Fibroblast of skin of right quadriceps (primary cell): Measurements from ENCODE around the gene N4BP2.

Source experiments
- DNase-seq: peaks from one replicate; pipeline ENCODE4 v3.0.0-alpha.2; 2013

Gene N4BP2

DNA sequence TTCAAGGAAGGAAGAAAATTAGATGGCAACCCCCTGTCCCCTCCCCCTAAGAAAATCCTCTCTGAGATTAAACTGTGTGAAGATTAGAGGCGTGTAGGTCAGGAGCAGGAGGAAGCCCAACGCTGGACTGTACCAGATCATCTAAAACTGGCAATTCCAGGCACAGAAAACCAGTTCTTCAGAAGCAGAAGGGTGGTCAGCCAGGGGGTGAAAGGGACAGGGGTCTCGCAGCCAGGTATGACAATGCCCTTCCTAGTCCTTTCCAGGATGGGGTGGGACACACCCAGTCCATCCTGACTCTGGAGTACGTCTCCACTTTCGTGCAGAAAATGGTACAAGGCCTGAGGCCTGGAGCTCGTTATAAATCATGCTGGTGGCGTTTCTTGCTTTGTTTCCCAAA is 136.9 kb downstream of the N4BP2 start:
- DNase-seq = no peak

DNA sequence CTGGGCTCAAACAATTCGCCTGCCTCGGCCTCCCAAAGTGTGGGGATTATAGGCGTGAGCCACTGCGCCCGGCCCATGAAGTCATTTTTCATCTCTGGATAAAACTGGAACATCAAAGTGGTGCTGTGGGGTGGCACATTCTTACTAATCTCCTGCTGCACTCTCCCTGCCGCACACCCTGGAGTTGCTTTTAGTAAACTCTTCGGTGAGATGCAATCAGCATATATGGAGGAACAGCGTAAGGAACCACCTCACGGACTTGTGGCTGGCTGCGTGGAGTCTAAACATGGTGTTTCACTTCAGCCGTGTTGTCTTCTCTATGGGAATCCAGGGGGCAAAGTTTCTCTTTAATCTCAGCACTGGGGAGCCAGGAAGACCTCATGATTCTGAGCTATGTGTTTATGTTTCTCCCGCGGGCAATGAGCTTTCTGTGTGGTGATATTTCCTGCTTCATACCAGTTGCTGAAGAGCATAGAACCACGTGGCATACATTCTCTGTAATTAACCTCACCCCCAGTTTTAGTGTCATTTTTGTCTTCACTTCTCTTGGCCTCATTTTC is 138.0 kb downstream of the N4BP2 start:
- peak; percentile 30 for DNase-seq

DNA sequence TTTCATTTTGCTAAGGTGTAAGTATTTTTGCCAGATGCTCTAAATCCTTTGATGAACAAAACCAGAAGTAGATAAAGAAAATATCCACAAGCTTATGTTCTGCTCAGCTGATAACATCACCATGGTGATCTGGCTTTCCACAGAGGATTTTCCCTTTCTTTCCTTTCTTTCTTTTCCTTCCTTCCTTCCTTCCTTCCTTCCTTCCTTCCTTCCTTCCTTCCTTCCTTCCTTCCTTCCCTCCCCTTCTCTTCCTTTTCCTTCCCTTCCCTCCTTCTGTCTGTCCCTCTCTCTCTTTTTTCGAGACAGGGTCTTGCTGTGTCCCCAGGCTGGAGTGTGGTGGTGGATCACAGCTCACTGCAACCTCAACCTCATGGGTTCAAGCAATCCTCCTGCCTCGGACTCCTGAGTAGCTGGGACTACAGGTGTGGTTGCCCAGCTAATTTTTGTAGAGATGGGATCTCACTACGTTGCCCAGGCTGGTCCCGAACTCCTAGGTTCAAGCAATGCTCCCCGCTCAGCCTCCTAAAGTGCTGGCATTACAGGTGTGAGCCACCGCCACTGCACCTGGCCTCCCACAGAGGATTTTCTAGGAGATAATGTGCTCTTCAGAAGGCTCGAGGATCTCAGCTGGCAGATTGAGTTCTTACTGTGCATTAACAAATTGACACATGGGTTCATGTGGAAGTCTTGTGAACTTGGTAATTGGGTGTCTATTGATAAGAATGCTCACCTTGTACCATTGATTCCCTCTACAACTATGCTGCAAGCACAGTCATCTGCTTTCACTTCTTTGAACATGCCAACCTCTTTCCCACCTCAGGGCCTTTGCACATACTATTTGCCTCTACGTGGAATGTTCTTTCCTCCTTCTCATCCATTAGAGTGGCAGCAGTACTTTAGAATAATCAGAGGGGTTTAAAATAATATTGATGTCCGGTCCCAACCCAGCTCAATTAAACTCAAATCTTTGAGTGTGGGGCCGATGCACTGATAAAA is 138.8 kb downstream of the N4BP2 start:
- DNase-seq = no peak

DNA sequence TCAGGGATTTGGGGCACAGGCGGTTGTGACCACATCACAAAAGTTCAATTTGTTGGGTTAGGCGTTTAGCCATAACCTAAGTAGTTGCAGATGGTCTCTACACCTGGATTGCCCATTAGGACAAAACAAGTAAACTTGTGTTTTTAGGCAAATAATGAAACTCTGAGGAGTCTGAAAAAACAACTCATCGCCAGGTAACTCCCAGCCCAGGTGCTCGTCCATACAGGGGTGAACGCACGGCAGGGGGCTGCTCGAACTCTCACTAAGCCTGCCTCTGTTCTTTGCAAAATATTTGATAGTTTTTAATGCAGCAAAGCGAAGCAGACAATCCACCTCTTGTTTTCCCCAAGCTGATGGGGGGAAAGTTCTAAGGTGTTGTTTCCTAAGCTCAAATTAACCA is 139.6 kb downstream of the N4BP2 start:
- no peak for DNase-seq

DNA sequence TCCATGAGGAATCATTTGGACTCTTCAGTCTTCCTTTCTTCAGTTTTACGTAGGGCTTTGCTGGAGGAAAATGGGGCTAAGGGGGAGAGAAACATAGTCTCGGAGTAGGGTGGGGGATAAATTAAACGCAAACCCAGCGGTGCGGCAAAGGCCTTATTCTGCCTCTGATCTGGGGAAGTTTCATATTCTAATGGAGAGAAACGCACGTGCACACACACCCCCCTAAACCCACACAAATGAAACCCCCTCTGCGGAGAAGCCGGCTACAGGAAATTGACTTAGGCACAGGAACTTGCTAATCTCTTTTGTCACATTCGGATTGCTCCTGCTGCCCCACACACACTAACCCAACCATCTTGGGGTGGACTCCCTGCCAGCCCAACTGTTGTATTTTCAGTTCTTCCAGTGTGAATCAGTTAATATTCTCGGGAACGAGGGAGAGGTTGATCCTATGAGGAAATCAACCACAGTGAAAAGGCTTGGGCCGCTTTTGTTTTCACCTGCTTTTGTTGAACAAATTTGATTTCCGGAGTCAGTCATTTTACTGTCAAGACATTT is 140.2 kb downstream of the N4BP2 start, which contains the start of gene RHOH:
RHOH (plus strand) TSS at position 308 of the 558 bp plus-strand sequence. CDS start 46,356 bp downstream, outside the sequence.
- no peak for DNase-seq

DNA sequence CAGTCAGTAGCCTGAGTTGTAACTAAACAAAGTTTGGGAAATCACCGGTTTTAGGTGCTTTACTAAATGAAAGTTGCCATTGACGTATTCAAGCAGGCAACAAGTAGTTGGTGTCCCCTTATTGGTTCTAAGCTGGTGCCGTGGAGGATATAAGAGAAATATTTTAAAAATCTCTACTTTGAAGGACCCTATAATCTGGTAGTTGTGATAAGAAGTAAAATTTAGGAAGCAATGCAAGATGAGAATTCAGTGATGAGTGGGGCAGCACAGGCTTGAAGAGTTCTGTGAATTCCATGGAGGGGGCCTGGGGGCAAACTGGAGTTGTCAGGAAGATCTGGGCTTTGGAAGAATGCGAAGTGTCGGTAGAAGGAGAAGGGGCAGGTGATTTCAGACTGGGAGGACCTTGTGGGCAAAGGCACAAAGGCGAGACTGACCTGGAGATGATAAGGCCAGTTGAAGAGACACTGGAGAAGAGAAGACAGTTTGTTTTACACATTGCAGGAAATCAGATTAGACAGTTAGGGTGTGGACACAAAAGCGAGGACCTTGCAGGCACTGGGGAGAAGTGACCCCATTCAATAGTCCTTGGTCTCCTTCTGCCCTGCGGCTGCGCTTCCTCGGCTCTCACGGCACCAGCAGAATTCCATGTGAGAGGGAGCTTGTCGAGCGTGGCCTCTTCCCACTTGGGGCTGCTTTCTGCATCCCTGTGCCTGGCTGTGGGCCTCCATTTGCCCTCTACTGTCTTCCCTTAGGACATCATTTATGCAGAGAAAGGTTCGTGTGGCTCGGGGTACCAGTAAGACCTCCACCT is 141.4 kb downstream of the N4BP2 start:
- DNase-seq = no peak

DNA sequence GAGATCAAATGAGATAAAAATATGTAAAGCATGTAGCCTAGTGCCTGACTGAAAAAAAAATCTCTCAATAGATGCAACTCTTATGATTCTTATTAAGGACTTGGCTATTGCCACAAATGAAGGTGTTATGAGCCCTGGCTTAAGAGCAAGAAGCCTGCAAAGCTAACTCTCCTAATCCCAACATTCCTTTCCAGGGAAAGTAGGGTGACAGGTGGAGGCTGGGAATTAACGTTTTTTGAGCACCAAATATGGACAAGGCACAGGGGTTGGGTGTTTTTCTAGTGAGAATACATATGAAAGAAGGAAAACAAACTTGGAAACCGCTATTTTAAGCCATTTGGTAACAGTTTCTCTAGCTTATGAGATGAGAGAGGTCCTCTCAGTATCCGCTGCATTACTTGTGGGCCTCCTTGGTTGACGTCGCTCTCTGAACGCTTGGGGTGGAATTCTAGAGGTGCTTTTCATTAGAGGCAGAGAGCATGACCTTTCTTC is 142.6 kb downstream of the N4BP2 start:
- no peak for DNase-seq

DNA sequence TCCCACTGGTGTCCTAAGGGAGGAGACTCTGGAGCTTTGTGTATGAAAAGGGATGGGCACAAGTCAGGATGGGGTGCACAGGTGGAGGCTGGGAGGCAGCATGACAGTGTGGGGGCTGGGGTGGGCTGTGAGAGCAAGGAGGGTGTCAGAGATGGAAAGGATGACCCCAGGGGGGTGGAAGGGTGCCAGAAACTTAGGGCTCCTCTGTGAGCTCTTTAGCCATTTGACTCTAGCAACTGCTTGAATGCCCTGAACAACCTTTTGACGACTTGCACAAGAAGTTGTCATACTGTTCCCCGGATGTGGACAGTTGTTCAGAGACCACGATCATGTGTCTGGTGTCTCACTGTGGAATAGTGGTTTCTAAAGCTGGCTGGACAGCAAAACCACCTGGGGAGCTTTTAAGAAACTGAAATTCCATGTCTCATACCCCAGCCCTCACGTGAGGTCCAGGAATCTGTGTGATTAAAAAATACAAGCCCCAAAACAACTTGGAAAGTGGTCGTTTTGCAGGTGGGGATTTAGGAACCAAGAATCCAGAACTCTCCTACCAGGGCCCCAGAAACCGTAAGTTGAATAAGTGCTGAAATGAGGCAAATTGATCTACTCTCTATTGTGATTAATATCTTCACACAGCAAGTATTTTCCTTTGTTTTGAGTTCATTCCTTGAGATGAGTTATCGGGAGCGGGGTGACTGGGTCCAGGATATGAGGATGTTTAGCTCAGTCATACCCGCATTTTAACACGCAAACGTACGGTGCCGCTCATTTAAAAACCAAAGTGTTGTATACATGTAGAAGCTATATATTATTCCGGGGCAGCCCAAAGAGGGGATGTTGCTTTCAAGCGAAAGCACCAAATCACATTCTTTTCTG is 143.6 kb downstream of the N4BP2 start:
- no peak for DNase-seq

DNA sequence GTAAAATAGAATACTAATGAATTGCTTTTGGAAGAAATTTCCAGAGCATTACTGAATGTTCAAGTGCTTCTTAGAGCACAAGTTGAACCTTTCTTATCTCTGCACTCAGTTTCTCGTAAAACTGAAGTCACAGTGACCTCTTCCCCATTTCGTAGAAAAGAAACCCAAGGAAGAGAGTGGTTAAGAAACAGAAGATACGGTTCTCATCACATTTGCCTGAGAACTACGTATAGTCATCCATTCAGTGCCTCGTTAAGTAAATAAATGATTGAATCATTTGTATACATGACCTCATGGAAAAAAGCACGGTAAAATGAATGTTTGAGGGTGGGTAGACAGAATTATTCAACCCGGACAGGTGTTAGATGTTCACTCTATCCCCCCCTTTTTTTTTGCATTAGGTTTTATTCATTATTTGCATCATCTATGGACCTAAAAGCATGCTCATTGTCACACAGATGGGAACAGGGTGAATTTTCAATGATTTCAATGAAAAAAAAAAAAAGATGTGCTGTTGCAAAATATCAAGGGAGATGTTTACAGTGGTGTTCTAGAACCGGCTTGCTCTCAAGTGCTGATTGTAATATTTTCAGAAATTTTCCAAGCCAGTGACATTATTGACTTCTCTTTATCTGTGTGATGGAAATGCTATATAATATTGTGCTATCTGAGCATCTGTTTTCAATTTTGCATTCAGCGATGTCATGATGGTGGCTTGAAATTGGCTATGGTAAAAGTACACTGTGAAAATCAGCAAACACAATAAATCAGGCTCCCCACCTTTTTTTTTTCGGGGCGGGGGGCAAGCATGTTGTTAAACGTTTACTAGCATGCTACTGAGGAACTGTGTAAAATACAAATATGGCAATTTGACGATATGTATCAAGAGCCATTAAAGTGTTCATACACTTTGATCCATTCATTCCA is 144.5 kb downstream of the N4BP2 start:
- no peak for DNase-seq

DNA sequence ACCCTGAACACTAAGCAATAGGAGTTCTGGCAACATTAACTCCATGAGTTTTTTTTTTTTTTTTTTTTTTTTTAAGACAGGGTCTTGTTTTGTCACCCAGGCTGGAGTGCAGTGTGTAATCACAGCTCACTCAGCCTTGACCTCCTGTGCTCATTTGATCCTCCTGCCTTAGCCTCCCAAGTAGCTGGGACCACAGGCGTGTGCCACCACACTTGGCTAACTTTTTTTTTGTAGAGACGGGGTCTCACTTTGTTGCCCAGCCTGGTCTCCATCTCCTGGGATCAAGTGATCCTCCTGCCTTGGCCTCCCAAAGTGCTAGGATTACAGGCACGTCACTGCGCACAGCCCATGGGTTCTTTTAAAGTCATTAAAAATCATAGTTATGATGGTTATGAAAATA is 145.2 kb downstream of the N4BP2 start:
- DNase-seq = no peak

DNA sequence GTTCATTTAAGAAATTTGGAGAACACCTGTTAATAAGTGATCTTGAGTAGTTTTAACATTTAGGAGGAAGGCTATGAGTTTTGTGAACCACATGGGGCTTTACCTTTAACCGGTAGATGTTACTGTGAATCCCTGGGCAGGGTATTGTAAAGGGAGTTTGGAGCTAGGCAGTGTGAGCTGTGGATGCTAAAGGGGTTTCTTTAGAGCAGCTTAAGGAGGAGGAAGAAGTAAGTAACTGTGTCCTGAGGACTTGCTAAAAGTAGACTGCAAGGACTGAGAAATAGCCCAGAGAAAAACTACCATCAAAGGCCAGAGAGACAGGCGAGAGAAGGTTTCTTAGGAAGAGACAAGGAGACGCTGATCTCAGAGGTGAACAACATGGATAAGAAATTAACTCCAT is 145.8 kb downstream of the N4BP2 start:
- DNase-seq = no peak

DNA sequence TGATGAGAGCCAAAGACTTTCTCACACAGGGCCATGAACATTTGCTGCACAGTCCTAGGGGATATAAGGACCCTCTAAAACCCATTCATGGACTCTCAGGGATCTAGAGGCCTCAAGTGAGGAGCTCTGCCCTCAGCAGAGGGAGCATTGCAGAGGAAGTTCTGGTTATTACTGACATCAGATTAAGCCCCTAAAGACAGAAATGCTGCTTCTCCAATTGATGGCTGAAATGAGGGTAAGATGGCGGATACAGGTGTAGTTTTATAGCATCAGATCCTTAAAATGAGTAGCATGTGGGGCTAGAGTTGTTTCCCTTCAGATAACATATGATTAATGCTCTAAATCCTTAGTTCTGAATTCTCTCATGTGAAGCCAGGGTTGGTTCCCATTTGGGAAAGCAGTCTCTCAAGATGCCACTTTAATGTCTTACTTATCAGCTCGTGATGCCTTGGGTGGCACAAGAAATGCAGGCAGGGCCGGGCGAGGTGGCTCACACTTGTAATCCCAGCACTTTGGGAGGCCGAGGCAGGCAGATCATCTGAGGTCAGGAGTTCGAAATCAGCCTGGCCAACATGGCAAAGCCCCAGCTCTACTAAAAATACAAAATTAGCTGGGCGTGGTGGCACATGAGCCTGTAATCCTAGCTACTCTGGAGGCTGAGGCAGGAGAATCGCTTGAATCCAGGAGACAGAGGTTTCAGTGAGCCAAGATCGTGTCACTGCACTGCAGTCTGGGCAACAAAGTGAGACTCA is 148.0 kb downstream of the N4BP2 start:
- no peak for DNase-seq

DNA sequence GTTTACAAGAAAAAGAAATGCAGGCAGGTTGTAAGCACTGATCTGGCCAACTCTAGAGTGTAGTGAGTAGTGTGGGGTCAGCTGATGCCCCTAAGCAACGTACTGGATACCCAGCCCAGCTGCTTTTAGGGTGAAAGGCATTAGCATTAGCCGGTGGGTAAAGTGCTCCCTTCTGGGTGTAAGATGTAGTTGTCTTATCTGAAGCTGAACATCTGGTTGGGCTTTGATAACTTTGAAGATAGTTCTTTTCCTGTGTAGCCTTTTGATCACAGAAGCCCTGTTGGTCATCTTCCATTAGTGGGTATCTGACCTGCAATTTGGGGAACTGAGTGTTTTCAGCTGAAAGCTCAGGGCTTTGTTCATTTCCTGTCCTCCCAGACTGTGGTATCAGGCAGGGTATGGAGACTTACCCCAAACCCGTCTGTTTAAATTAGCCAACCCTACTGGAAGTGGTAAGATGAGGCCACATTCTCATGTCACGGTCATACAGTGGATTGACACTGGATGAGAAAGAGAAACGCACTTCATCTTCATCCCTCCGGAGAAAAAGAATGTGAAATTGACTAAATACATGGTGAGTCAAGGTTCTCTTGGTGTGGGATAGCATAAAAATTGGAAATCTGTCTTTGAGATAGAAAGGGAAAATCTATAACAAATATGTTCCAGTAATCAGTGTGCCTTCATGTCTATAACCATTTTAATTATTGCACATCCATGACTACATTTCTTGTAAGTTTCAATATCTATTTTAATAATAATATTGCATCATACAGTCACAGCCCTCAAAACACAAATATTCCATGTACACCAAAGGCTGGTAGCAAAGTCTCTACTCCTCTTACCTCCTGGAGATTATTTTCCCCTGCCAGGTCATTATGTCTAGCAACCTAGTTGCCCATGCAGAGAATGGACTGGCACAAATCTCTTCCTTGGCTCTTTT is 148.9 kb downstream of the N4BP2 start:
- no peak for DNase-seq

DNA sequence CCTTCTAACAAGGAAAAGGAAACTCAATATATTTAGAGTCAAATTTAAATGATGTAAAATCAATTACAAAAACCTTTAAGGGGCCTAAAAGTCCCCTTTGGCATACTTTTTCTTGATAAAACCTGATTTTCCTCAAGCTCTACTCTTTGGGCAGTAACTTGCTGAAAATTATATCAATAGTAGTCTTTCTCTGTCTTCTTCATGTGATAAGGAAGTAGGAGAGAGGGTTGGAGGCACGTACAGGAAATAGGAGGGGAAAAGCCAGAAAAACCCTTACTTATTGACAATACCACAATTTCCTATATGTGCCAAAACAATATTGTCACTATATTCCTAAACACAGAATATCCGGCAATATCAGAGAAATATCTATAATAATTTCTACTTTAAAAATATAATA is 149.8 kb downstream of the N4BP2 start:
- no peak for DNase-seq
